Ovary (tissue), 3 donors: ENCODE data around the gene RPS25.

Source experiments
- CTCF ChIP-seq, 3 donors: fragments of 450-650 bp in 2 of 3; fragments of 200-600 bp in 1 of 3; IDR thresholded peaks; one replicate each; pipeline versions ENCODE4 v1.5.1 to v1.8.0; 2016 to 2022; ENCODE audit warnings: antibody characterized with exemption in 3 of 3, mild to moderate bottlenecking in 1 of 3
- EP300 ChIP-seq: sonication (generic); formaldehyde crosslinking; IDR thresholded peaks from one replicate; pipeline ENCODE4 v1.6.1; 2017; ENCODE audit warnings: antibody characterized with exemption
- donor health status: DM: no; HTN: no; CAD: no.

DNA sequence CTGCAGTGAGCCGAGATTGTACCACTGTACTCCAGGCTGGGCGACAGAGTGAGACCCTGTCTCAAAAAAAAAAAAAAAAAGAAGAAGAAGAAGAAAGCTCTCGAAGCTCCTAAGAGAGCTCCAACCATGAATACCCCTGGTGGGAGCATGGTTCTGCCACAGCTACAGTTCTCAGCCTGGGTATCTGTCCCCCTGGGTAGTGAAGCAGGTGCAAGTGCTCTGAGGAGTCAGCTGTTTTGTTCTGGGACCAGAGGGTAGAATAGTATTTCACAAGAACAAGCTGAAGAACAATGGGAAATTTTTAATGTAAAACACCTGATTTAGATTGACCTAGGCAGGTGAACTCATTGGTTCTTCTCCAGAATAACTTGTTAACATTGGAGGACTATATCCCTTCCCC is 43.1 kb upstream of the RPS25 start:
- TF ChIP-seq CTCF (IDR thresholded peaks at IDR 0.05) (no peak), EP300 (no peak)
